GM19328 (cell line): Measurements from ENCODE around the gene NOS1AP.
"Not testable (repeated sequence)": the region's sequence is repeated elsewhere in the genome, so short reads cannot be mapped to it uniquely, and the experiment has no call there.

Experiments
- ATAC-seq: cut with Tn5 transposase; IDR thresholded peaks from one replicate; pipeline ENCODE4 v1.9.1; 2021; ENCODE audit warnings: mild to moderate bottlenecking, moderate library complexity; ENCODE audit not compliant: unreplicated experiment

Gene NOS1AP

DNA sequence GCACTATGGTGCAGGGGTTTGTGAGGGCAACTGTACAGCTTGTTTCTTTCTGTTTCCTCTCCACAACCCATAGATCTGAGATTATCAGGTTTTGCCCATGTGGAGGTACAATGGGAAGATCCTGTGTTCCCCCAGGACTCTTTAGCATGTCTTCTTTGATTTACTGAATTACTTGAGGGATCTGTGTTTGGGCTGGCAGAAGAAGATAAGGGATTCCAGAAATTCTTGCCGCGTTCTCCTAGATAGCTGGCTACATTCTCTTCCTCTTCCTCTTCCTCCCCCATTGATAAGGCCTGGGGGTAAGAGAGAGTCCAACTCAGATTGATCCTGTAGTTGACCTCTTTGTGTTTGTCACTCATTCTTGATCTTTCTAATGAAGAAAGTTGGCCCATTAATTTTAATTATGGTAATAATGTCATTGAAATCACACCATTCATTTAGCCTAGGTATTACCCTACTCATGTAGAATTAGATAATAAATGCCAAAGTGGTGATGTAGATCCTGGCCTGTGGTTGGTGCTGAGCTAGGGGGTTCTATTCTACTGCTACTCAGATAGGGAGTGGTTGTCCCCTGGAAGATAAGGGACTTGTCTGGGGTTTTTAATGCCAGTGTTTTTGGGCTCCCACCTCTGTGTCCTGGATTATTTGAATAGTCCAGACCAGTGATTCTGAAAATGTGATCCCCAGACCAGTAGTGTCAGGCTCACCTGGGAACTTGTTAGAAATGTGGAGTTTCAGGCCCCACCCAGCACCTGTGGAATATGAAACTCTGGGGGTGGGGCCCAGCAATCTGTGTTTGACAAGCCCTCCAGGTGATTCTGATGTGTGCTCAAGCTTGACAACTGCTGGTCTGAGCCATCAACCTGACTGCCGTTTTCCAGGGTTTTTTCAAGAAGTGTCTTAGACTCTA lies 122.2 kb downstream of the NOS1AP start:
- ATAC-seq = no peak

DNA sequence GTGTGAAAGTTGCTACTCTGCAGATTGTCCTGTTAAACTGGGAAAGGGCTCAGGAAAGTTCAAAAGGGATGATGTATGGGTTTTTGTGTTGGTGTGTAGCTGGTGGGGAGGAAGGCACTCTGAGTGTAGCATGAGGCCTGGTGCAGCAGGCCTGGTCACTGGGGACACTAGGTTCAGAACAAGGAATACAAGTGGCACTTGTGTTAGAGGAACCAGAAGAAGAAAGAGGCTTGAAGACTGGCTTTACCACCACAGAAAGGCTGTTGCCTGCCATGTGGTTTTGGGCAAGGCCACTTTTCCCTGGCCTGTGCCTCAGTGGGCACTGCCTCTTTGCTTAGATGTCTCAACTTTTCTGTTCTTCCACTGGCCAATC lies 122.8 kb downstream of the NOS1AP start:
- ATAC-seq = no peak

DNA sequence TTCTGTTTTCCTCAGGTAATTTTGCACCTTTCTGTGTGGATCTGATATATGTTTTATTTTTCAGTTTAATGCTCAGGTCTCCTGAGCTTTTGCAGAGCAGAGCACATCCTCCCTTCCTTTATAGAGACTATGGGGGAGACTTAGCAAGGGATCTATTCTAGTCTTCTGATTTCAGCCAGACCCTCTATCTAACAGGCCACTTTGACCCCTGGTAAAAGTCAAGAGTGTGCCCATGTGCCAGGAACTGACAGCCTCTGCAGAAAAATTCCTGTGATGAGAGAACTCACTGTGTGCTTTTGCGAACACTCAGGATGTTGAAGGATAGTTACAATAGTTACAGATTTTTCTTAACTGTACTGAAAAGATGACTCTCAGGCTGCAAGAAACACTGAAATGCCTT lies 123.3 kb downstream of the NOS1AP start:
- ATAC-seq = no peak

DNA sequence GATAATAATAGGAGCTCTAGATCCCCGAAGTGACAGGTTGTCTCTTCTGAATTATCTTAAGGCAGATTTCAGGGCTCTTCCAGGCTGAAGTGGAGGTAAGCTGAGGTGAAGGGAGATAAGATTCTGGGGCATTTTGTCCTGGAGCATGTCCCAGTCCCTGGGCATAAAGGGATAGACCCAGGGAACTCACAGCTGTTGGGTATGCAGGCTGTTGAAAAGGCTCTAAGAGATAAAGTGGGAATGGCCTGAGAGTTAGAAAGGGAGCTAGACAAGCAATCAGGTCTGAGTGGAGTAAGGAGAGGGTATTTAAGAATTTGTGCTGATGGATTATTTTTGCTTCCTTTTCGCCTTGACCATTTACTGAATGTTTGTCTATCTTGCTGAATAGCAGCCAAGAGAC lies 123.7 kb downstream of the NOS1AP start:
- no peak for ATAC-seq

DNA sequence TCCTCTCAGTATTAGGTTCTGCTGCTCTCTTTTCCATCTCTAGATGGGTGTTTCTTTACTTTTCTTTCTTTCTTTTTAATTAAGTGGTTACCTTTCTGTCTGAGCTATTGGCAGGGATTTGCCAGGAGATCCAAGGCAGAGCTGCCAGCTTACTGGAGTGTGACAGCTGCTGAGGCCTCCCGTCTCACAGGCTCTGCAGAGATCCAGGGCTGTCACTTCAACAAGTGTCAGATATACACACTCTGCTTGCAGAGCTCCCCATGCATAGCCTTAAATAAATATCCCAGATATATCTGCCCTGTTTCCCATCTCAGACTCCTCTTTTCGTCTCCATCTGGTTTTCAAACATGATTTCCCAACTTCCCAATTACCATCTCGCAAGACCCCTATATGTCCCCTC lies 124.3 kb downstream of the NOS1AP start:
- no peak for ATAC-seq

DNA sequence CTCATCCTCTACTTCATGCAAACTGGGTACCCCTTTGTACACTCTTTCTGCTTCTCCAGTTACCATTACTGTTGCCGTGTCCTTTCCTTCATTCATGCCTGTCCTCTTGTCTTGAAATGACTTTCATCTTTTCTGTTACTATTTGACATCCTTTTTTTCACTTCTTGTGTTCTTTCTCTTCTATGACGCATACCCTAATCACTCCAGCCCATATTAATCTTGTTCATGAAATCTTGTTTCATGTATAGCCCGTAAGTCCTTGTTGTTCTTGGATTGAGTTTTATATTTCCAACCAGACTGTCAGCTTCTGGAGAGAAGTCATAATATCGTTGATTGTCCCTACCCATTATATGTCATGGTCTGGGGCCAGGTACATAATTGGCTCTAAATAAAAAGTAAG lies 126.1 kb downstream of the NOS1AP start:
- ATAC-seq = no peak

DNA sequence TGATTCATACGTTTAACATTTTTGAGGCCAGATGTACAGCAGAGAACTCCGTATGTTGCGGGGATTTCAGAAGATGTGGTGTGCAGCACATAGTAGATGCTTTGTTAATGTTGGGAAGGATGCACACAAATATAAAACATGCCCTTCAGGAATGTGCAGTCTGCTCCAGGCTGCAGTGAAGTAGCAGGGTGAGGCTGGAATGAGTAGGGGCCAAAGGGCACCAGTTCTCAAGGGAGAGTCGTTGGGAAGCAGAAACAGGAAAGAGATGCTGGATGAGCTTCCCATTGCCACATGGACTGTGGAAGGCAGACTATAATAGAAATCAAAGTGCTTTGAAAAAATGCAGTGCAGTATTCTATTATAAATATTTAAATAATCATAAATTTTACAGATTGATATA lies 126.9 kb downstream of the NOS1AP start:
- no peak for ATAC-seq

DNA sequence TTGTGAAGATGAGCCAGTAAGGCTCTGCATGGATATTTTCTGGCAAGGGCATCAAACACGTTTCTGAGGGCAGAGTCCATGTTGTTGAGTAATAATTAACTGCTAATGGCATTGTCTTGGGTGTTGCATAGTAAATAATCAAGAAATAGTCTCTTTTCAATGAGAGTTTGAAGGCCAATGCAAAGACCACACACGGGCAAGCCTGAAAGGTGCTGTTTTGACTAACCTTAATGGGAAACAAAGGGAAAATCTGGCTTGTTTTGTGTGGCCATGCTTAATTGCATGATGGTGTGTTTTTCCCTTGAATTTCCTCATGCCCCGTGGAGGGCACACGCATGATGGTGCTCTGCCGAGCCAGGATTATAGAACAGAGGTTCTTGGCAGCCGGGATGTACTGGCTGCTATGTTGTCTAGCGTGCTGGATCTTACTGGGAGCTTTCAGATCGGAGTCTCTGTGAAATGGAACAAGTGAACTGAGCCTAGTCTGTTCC lies 127.6 kb downstream of the NOS1AP start:
- ATAC-seq = no peak

DNA sequence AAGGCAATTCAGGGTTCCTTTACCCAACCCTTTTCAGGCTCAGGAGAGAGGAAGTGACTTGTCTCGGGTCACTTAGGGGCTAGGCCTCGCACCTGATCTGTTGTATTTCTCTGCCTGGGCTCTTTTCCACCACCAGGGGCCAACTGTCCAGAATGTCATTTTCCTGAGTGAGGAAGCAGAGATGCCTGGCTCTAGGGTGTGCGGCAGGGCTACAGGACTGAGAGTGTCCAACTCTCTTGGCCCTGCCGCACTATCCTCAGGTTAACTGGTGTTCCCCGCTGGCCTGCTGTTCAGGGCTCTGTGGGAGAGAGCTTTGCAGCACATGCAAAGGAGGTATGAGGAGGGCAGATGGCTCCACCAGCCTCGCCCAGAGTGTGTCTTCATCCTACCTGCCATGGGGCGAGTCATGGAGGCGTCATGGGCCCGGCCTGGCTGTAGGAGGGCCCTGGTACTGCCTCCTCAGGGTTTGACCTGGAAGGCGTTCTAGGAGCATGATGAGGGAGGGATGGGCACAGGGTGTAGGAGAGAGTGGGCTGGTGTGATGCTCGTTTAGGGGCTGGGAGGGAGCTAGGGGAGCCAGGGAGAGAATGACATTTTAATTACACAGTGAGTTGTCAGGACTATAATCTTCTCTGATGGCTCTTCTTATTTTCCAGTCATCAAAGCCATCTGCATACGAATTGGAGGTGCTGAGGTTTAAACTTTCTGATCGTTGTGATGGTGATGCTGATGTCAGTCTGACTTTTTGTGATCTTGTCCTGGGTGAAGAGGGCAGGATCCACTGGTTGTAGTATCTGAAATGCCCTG lies 128.3 kb downstream of the NOS1AP start:
- no peak for ATAC-seq

DNA sequence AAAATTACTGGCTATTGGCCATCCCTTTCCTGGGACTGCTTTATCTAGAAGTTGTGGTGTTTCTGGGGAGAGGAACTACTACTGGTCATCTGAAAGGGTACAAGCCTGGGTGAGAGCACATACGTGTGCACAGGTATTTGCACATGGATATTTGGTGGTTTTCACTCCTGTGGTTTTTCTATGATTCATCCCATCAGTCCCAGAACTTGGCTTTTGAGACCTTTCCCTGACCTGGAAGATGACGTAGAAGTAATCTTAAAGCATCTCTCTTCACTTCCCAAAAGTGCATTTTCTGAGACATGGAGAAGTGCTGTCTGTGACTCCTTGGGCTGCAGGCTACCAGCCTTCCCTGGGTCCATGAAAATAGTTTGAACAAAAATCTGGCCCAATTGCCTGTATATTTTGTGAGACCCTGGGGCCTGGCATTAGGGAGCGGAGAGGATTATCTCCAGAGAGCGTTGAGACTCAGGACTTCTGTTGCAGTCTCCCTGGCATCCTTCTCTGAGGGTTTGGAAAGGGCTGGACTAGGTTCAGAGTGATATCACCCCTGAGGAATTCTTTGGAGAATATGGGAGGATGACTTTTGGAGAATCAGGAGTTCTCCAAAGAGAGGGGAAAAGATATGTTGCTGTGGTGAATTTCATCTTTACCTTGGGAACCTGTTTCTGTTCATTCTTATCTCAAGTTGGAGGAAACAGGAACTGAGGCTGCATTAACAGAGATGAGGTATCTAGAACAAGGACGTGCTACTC lies 130.8 kb downstream of the NOS1AP start:
- ATAC-seq = no peak

DNA sequence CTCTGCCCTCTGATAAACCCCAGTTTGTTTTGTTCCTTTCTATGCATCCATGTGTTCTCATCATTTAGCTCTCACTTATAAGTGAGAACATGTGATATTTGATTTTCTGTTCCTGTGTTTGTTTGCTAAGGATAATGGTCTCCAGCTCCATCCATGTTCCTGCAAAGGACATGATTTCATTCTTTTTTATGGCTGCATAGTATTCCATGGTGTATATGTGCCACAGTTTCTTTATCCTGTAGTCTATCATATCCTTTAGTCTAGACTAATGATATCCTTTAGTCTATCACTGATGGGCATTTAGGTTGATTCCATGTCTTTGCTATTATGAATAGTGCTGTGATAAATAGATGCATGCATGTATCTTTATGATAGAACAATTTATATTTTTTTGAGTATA lies 131.6 kb downstream of the NOS1AP start:
- ATAC-seq = not testable (repeated sequence)

DNA sequence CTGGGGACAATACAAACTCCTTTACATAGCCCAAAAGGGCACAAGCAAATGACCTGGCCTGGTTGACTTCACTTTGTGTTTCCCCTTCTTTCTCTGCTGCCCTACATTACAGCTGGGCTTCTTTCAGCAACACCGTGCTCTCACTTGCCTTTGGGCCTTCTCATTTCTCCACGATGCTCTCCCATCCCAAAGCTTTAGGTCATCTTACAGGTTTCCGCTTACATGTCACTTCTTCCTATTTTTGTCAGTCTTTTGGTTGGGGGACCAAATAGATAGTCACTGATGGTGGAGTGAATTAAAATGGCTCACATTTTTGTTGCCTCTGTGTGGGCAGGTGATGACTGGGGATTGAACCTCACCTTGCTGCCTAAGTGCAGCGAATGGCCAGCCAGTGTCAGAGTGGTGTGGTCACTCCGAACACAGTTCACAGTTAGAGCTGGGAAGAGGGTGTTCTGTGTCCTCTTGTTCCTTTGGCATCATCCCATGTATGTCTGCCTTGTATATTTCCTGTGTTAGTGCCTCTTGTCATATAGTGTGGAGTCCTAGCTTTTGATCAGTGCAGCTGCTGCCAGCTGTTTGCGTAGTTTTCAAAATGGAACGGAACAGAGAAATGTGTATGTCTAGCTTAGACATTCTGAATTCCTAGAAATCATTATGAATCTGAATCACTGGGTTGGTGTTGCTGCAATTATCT lies 134.8 kb downstream of the NOS1AP start:
- ATAC-seq = no peak

DNA sequence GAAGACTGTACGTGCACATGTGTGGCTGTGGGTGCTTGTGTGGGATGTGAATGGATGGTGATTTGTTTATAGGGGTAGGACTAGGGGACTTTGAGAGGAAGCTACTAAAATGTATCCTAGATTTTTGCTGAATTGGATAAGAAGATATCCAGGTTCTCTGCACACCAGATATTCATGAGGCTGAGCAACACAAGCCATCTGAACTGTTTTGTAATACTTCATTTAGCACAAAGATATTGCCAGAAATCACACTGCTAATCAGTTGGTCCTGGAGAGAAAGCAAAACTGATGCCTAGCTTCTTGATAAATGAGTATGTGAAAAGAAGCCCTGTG lies 135.3 kb downstream of the NOS1AP start:
- no peak for ATAC-seq

DNA sequence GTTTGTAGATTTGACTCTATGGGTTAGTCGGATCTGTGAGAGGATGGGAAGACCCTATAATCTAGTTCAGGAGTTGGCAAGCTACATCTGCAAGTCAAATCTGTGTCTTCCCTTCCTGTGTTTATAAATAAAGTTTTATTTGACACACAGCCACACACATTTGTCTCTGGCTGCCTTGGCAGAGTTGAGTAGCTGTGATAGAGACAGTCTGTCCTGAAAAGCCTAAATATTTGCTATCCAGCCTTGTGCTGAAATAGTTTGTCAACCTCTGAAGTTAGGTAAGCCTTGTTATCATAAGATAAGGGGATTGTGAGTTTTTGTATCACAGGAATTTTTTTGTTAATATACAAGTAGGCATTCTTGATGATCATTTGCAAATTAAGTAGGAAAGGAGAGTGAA lies 136.8 kb downstream of the NOS1AP start:
- ATAC-seq = no peak

DNA sequence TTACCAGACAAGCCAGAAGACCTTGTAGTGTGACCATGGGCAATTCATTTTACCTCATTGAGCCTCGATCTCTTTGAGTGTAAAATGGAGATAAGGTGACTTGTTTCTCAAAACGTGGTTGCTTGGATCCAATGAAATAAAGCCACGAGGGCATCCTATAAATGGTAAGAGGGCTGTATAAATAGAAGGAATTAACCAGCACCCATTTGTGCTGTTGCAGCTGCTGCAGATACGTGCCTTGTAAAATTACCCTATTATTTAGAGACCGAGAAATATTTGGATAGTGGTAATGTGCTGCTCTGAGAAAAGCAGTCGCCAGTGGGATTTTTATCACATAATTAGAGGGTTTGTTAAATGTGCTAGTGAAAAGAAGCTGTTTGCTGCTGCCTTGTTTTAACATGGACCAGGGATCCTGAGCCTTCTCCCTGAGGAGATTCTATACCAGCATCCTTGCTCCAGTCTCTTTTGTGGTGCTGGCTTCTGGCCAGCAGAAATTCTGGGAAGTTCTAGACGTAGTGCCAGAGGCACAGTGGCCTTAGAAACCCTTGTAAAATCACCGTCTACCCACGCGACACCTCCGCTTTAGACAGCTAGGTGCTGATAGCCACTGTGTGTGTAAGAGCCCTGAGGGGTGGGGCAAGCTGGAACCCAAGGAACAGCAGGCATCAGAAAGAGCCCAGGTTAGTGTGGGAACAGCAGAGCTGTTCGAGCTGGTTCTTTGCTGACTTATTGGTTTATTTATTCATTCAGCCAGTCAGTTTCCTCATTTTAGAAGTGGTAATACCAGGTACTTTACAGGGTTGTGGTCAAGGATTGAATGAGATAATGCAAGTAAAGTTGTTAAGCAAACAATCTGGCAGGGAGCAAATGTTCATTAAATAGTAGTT lies 137.5 kb downstream of the NOS1AP start:
- no peak for ATAC-seq

DNA sequence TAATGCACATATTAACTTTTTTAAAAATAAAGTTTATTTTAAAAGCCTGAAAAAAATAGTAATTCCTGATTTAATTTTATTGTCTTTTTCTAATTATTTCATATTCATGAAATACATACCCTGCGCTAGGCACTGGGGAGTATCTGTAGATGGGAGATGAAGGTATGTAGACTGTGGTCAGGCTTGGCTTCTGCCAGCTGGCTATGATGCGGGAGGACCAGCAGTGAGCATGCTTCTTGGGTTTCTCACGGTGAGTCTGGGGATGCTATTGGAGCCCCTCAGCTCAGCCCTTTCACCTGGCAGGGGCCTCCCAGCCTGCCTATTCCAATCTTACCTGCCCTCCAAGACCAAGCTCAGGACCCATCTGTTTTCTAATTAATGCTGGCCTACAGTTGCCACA lies 138.4 kb downstream of the NOS1AP start:
- no peak for ATAC-seq

DNA sequence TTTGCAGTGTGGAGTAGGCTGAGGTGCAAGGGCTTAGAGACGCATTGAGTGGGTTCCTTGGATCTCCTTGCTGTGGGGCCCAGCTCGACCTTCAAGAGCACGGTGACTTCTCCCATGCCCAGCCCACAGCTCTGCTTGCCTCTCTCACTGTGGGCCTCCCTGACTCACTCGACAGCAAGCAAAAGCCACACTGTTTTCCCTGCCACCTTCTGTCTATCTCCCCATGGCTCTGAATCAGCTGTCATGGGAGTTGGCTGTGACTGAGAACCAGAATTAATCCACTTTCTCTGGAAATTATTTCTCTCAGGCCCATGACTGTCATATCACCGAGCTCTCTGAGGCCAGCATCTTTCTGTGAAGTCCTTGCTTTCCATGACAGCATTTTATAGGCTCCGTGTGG lies 140.7 kb downstream of the NOS1AP start:
- ATAC-seq = no peak

DNA sequence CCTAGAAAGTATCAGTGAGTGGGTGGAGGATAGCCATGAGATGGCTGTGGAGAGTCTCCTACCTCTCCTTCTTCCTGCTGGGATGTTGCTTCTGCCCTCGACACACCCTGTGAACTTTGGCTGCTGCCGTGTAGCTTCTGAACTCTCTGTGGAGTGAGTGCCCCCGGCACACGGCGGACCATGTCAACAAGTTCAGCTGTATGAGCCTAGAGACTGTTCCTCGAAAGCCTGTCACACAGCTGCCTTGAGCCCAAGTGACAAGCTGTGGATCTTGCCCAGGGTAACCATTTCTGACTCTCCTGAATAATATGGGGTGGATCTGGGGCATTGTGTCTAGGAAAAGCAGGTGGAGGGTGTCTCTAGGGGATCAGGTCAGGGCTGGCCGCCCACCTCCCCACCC lies 143.2 kb downstream of the NOS1AP start:
- no peak for ATAC-seq

DNA sequence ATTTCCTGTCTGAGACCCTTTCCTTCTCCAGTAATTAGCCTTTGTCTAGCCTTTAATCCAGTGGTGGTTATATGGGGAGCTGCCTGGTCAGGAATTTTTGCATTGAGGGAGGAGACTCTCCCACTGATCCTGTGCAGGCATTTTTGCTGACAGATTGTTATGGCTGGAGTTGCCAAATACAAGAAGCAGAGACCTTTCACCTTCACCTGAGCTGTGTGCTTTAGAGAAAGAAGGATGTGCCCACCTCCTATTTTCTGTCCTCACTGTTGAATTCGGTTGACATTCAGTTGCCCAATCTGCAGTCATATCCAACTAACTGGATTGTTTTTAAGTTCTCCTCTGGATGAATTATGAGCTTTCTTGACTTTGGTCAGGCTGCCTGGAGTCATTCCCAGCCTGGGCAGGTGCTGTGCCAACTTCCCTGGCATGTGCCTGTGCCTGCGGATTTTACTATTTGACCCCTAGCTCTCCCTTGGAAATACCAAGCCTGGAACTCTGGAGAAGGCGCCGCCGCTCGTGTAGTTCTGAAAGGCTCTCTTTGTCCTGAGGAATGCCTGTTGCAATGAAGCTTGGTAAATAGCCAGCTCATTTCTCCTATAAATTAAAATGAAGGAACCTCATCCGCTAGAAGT lies 143.9 kb downstream of the NOS1AP start:
- no peak for ATAC-seq
